ENCODE measurements around the gene ERN2. TPM values are rescaled to one million over a fixed set of nuclear protein-coding genes. Genes with fewer than 3 reads are reported as not detected.

Gene ERN2
- total RNA-seq, 1 donor from 2014 or later = not detected

DNA sequence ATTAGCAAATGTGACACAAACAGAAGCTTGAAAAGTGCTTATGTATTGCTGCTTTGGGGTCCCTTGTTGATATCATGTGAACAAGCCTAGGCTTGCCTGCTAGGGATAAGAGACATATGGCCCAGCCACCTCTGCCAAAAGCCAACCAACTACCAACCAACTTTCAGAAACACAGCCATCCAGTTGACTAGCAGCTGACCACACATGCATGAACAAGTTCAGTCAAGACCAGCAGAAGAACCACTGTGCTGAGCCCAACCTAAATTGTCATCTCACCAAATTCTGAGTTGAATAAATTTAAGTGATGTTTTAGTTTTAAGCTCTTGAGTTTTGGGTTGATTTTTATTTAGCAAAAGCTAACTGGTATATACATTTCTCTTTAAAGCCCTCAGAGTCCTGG is 3.5 kb downstream of the ERN2 start:
- Mint-ChIP-seq H3K27ac (no peak overlapping the region), H3K27me3 (ENCODE audit: low read depth) (peaks cover 17% of the 10 kb centered on the region), H3K4me1 (ENCODE audit: low read depth) (no peaks in the 10 kb centered on the region), H3K9me3 (peaks cover 10% of the 10 kb centered on the region), H3K36me3 (ENCODE audit: low read depth) (no peaks in the 10 kb centered on the region), H3K4me3 (ENCODE audit: low read depth) (no peak overlapping the region)
- DNase-seq (ENCODE audit: low spot score) = no peak
- intact Hi-C loops (cut with micrococcal nuclease) = no loop called here

DNA sequence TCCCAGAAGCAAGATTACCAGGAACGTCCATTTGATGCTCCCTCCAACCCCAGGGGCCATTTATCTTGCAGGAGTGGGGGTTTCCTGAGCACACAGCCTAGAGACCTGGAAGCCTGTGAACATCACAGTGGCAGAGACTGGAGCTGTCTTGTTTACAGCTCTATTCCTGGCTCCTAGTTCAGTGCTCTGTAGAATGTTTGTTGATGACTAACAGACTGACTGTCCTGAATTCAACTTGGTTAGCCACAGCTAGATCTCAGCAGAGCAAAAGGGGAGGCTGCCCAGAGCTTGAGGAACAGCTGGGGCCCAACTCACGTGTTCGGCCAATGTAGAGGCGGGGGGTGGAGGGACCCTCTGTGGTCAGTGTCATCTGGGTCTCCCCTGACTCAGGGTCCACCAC is 6.6 kb downstream of the ERN2 start:
- peaks cover 6% of the 10 kb centered on the region for H3K27me3 Mint-ChIP-seq (ENCODE audit: low read depth)
- H3K9me3 Mint-ChIP-seq = peaks cover 23% of the 10 kb centered on the region
- no peaks in the 10 kb centered on the region for H3K36me3 Mint-ChIP-seq (ENCODE audit: low read depth)
- intact Hi-C loops (cut with micrococcal nuclease) = no loop called here
- H3K4me1 Mint-ChIP-seq (ENCODE audit: low read depth) = no peaks in the 10 kb centered on the region
- no peak overlapping the region for H3K4me3 Mint-ChIP-seq (ENCODE audit: low read depth)
- no peak overlapping the region for H3K27ac Mint-ChIP-seq
- no peak for DNase-seq (ENCODE audit: low spot score)

DNA sequence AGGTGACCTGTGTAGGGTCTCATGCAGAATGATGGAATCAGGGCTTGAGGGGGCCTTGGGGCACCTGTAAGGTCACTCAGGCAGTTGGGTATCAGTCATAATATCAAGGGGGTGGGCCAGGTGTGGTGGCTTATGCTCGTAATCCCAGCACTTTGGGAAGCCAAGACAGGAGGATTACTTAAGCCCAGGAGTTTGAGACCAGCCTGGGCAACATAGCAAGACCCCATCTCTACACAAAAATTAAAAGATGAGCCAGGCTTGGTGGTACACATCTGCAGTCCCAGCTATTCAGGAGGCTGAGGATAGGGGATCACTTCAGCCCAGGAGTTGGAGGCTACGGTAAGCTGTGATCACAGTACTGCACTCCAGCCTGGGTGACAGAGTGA is 7.5 kb downstream of the ERN2 start:
- Mint-ChIP-seq H3K27ac (no peak overlapping the region), H3K4me3 (ENCODE audit: low read depth) (no peak overlapping the region), H3K9me3 (peaks cover 23% of the 10 kb centered on the region), H3K4me1 (ENCODE audit: low read depth) (no peaks in the 10 kb centered on the region), H3K27me3 (ENCODE audit: low read depth) (peaks cover 2% of the 10 kb centered on the region), H3K36me3 (ENCODE audit: low read depth) (no peaks in the 10 kb centered on the region)
- no peak for DNase-seq (ENCODE audit: low spot score)
- intact Hi-C loops (cut with micrococcal nuclease) = no loop called here

DNA sequence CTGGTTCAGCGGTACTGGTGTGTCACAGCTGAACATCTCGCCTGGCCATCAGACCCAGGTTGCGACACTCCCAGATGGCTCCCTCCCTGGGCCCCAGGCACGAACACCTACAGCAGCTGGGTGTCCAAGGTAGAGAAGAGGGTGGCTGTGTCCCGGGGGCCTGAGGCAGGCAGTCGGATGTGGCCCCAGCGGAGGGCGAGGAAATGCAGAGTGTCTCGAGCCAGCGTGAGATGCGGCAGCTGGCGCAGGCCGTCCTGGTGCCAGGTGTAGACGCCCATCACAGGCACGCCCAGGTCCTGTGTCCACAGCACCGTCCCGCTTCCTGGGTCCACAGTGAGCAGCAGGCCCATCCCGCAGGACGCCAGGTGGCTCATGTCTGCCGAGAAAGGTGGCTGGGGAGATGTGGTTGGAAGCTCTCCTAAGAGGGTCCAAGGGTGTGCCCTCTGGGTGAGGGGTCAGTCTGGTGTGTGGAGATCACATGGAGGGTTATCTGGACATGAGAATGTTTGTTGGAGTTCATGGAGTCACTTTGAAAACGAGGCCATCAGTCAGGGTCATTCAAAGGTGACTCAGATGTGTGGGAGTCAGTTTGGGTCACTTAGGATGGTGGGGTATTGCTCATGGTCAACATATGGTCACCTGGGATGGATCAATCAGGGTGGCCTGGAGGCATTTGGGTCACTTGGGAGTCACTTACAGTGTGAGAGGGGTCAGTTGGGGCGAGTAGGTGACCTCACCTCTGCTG is 8.1 kb downstream of the ERN2 start:
- DNase-seq (ENCODE audit: low spot score) = no peak
- intact Hi-C loops (cut with micrococcal nuclease) = no loop called here

DNA sequence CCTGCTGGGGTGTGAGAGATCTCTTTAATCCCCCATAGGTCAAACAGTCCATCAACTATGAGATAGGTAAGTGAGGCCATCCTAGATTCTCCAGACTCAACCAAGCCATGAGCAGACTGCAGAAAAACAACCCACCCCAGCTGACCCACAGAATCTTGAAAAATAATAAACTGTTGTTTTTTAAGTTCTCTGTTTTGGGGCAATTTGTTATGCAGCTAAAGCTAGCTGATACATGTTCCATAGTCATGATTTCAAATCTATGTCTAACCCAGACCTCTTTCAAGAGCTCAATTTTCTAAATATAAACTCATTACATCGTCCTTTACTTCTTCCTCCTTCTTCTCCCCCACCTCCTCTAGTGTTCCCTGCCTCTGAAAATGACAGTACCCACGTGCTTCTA is 10.1 kb downstream of the ERN2 start:
- Mint-ChIP-seq H3K9me3 (peaks cover 13% of the 10 kb centered on the region), H3K4me3 (ENCODE audit: low read depth) (no peak overlapping the region), H3K4me1 (ENCODE audit: low read depth) (no peaks in the 10 kb centered on the region), H3K27me3 (ENCODE audit: low read depth) (peaks cover 2% of the 10 kb centered on the region), H3K27ac (no peak overlapping the region), H3K36me3 (ENCODE audit: low read depth) (no peaks in the 10 kb centered on the region)
- intact Hi-C loops (cut with micrococcal nuclease) = no loop called here
- DNase-seq (ENCODE audit: low spot score) = no peak

More for the DNA sequence above, 8.1 kb downstream of the ERN2 start:
- Mint-ChIP-seq H3K4me1 (ENCODE audit: low read depth) (no peaks in the 10 kb centered on the region), H3K27me3 (ENCODE audit: low read depth) (peaks cover 2% of the 10 kb centered on the region), H3K4me3 (ENCODE audit: low read depth) (no peak overlapping the region), H3K9me3 (peaks cover 17% of the 10 kb centered on the region), H3K27ac (no peak overlapping the region), H3K36me3 (ENCODE audit: low read depth) (no peaks in the 10 kb centered on the region)

DNA sequence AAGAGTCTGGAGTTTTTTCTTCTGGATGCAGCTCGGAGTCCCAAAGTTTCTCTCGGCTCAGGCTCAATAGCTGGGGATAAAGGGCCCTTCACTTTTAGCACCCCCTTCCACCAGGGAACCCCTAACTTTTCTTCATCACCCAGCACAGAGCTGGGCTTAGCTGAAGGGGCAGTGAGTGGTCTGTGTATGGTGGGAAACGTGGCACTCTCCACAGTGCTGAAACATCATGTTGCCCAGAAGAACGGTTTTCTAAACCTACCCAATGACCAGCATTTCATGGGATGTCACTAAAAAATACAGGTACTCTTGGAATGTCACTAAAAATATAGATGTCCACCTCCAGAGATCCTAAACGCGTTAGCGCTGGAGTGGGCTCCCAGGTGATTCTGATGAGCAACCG is 12.0 kb downstream of the ERN2 start:
- H3K27ac Mint-ChIP-seq = no peak overlapping the region
- intact Hi-C loops (cut with micrococcal nuclease) = no loop called here
- H3K27me3 Mint-ChIP-seq (ENCODE audit: low read depth) = peaks cover 2% of the 10 kb centered on the region
- no peaks in the 10 kb centered on the region for H3K36me3 Mint-ChIP-seq (ENCODE audit: low read depth)
- H3K9me3 Mint-ChIP-seq = peaks cover 13% of the 10 kb centered on the region
- no peak overlapping the region for H3K4me3 Mint-ChIP-seq (ENCODE audit: low read depth)
- H3K4me1 Mint-ChIP-seq (ENCODE audit: low read depth) = no peaks in the 10 kb centered on the region
- DNase-seq (ENCODE audit: low spot score) = no peak

DNA sequence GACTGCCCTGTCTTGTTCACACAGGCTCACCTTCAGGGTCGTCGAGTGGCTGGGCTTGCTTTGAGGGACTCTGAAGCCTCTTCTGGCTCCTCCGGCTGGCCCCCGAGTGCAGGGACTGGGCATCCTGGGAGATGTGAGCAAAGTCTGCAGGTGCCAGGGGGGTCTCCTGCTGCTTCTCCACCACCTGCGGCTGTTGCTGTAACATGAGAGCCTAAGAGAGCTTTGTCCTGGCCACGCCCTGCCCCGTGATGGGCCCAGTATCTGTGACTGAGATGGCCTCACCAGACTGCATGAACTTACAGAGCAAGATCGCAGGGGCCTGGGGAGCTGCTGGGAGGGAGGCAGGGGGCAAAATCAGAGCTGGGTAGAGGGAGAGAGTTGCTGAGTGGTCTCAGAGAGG is 12.5 kb downstream of the ERN2 start:
- H3K9me3 Mint-ChIP-seq = peaks cover 13% of the 10 kb centered on the region
- no peak for DNase-seq (ENCODE audit: low spot score)
- no peaks in the 10 kb centered on the region for H3K36me3 Mint-ChIP-seq (ENCODE audit: low read depth)
- H3K4me3 Mint-ChIP-seq (ENCODE audit: low read depth) = no peak overlapping the region
- no peak overlapping the region for H3K27ac Mint-ChIP-seq
- no peaks in the 10 kb centered on the region for H3K4me1 Mint-ChIP-seq (ENCODE audit: low read depth)
- H3K27me3 Mint-ChIP-seq (ENCODE audit: low read depth) = peaks cover 2% of the 10 kb centered on the region
- intact Hi-C loops (cut with micrococcal nuclease) = no loop called here

DNA sequence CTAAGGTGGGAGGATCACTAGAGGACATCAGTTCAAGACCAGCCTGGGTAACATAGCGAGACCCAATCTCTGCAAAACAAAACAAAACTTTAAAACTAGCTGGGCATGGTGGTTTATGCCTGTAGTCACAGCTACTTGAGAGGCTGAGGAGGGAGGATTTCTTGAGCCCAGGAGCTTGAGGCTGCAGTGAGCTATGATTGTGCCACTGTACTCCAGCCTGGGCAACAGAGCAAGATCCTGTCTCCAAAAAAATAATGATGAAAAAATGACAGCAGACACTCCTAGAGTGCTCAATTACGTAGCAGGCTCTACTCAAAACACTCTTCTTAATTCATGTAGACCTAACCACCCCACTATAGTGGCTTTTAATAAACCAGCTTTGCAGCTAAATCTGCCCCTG is 12.9 kb downstream of the ERN2 start:
- H3K9me3 Mint-ChIP-seq = peaks cover 13% of the 10 kb centered on the region
- no peaks in the 10 kb centered on the region for H3K4me1 Mint-ChIP-seq (ENCODE audit: low read depth)
- no peak overlapping the region for H3K27ac Mint-ChIP-seq
- H3K4me3 Mint-ChIP-seq (ENCODE audit: low read depth) = no peak overlapping the region
- H3K27me3 Mint-ChIP-seq (ENCODE audit: low read depth) = peaks cover 2% of the 10 kb centered on the region
- no peaks in the 10 kb centered on the region for H3K36me3 Mint-ChIP-seq (ENCODE audit: low read depth)
- DNase-seq (ENCODE audit: low spot score) = no peak
- intact Hi-C loops (cut with micrococcal nuclease) = no loop called here

DNA sequence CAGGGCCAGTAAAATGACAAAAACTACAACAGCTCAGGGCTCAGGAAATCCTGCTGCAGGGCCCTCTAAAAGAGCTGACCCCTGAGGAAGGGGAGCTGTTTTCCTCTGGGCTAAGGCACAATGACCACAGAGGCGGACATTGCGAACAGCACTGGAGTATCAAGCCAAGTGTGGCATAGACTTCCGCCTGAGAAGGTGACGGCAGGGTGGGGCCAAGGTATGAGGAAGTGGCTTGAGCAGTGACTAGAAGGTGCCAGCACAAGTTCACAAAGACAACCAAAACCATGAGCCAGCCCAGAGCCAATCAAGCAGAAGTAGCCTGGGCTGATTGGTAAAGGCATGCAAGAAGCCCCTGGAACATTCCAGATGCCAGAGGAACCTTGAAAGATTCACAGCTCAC is 13.9 kb downstream of the ERN2 start:
- Mint-ChIP-seq H3K4me3 (ENCODE audit: low read depth) (no peak overlapping the region), H3K4me1 (ENCODE audit: low read depth) (peaks cover 2% of the 10 kb centered on the region), H3K9me3 (peaks cover 13% of the 10 kb centered on the region), H3K27me3 (ENCODE audit: low read depth) (peaks cover 2% of the 10 kb centered on the region), H3K36me3 (ENCODE audit: low read depth) (no peaks in the 10 kb centered on the region), H3K27ac (no peak overlapping the region)
- intact Hi-C loops (cut with micrococcal nuclease) = no loop called here
- no peak for DNase-seq (ENCODE audit: low spot score)

DNA sequence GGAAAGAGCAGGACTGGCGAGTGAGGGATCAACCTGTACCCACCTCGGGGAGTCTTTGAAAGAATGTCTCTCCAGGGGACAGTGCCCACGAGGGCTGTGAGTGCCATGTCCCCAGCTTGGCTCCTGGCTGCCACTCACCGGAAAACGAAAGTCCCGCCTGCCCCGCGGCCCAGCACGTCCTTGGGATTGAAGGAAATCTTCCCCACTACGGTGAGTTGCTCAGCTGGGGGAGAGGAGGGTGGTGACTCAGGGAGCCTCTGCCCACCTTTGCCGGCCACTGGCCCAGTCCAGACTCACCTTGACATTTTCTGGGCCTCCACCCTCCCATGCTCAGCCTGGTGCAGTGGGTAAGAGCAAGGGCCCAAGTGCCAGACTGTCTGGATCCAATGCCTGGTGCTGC is 17.3 kb downstream of the ERN2 start:
- peaks cover 2% of the 10 kb centered on the region for H3K4me1 Mint-ChIP-seq (ENCODE audit: low read depth)
- DNase-seq (ENCODE audit: low spot score) = no peak
- H3K4me3 Mint-ChIP-seq (ENCODE audit: low read depth) = no peak overlapping the region
- no peaks in the 10 kb centered on the region for H3K27me3 Mint-ChIP-seq (ENCODE audit: low read depth)
- H3K9me3 Mint-ChIP-seq = no peaks in the 10 kb centered on the region
- H3K36me3 Mint-ChIP-seq (ENCODE audit: low read depth) = peaks cover 14% of the 10 kb centered on the region
- intact Hi-C loops (cut with micrococcal nuclease) = no loop called here
- no peak overlapping the region for H3K27ac Mint-ChIP-seq

DNA sequence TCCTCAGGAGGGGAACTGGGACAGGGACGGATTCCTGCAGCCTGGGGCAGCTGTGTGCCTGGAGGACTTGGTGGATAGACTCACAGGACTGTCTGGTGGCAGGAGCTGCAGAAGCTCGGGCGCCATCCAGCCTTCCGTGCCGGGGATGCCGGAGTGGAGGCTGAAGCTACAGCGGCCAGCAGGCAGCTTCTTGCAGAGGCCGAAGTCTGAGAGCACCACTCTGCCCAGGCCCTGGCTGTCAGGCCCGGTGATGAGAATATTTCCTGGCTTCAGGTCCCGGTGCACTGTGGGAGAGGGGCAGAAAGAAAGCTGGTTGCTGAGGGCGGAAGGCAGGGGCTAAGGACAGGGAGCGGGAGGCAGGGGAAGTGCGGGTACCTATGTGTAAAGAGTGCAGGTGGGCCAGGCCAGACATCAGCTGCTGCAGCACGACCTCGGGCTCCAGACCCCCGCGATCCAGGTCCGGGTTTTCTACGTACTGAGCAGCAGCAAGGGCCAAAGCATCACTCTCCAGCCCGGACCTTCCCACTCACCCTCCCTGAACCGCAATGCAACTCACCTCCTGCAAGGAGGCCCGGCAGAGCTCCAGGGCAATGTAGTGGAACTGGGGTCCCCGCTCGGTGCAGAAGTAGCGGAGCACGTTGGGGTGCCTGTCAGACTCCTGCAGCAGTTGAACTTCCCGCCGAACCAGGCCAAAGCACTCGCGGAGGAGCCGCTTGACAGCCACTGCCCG is 18.2 kb downstream of the ERN2 start:
- Mint-ChIP-seq H3K4me1 (ENCODE audit: low read depth) (peaks cover 2% of the 10 kb centered on the region), H3K9me3 (no peaks in the 10 kb centered on the region), H3K36me3 (ENCODE audit: low read depth) (peaks cover 20% of the 10 kb centered on the region), H3K27ac (no peak overlapping the region), H3K4me3 (ENCODE audit: low read depth) (no peak overlapping the region), H3K27me3 (ENCODE audit: low read depth) (no peaks in the 10 kb centered on the region)
- DNase-seq (ENCODE audit: low spot score) = no peak
- intact Hi-C loops (cut with micrococcal nuclease) = no loop called here

DNA sequence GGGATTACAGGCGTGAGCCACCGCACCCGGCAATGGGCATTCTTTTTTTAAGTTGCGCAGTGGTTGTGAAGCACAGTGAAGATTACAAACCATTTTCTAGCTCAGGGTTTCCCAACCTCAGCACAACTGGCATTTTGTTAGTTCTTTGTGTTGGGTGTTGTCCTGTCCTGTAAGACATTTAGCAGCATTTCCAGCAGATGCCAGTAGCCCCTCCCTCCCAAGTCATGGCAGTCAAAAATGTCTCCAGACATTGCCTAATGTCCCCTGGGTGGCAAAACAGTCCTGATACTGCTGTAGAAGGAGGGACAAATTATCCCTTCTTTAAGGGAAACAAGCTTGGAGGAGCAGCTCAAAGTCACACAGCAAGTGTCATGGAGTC is 18.8 kb downstream of the ERN2 start:
- peaks cover 2% of the 10 kb centered on the region for H3K4me1 Mint-ChIP-seq (ENCODE audit: low read depth)
- H3K27me3 Mint-ChIP-seq (ENCODE audit: low read depth) = no peaks in the 10 kb centered on the region
- H3K4me3 Mint-ChIP-seq (ENCODE audit: low read depth) = no peak overlapping the region
- no peak for DNase-seq (ENCODE audit: low spot score)
- intact Hi-C loops (cut with micrococcal nuclease) = no loop called here
- peaks cover 25% of the 10 kb centered on the region for H3K36me3 Mint-ChIP-seq (ENCODE audit: low read depth)
- H3K9me3 Mint-ChIP-seq = no peaks in the 10 kb centered on the region
- no peak overlapping the region for H3K27ac Mint-ChIP-seq

DNA sequence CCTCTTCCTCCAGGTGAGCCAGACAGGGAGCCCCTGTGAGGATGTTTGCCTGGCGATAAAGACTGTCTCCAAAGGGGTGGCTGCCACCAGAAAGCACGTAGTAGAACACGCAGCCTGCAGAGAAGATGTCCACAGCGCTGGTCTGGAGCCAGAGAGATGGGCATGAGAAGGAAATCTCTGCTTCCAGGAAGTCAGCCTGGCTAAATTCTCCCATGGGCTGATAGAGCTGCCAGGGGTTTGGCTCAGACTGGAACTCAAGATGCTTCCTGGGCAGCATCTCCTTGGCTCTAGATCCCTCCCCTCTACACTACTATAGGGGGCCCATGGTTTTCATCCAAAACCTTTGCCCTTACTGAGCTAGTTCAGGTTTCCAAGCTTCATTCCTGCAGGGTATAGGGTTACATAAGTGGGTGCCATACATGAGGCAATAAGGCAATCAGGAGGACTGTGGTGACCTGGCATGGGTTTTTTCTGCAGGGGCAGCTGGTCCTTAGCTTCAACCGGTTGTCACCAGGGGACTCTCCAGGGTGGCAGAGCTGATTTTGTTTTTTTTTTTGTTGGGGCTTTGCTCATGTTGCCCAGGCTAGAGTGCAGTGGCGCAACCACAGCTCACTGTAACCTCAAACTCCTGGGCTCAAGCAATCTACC is 20.7 kb downstream of the ERN2 start:
- H3K9me3 Mint-ChIP-seq = no peaks in the 10 kb centered on the region
- no peak overlapping the region for H3K4me3 Mint-ChIP-seq (ENCODE audit: low read depth)
- H3K36me3 Mint-ChIP-seq (ENCODE audit: low read depth) = peaks cover 45% of the 10 kb centered on the region
- no peak for DNase-seq (ENCODE audit: low spot score)
- no peak overlapping the region for H3K27ac Mint-ChIP-seq
- no peaks in the 10 kb centered on the region for H3K27me3 Mint-ChIP-seq (ENCODE audit: low read depth)
- peaks cover 2% of the 10 kb centered on the region for H3K4me1 Mint-ChIP-seq (ENCODE audit: low read depth)
- intact Hi-C loops (cut with micrococcal nuclease) = no loop called here
